Lower leg skin (tissue), 3 donors: ENCODE measurements around the gene CGB8.

Experiments
- POLR2A ChIP-seq, 2 donors: fragments of 450-650 bp; IDR thresholded peaks; one replicate each; pipeline ENCODE4 v1.6.1; 2016 to 2017; ENCODE audit warnings: antibody characterized with exemption in 2 of 2, mild to moderate bottlenecking in 1 of 2, moderate library complexity in 1 of 2
- TF ChIP-seq, protein P1 (sequence below), 3 donors: fragments of 450-650 bp; IDR thresholded peaks; one replicate each; pipeline ENCODE4 v1.5.1; 2016; ENCODE audit warnings: antibody characterized with exemption in 3 of 3, mild to moderate bottlenecking in 3 of 3, moderate library complexity in 2 of 3

DNA sequence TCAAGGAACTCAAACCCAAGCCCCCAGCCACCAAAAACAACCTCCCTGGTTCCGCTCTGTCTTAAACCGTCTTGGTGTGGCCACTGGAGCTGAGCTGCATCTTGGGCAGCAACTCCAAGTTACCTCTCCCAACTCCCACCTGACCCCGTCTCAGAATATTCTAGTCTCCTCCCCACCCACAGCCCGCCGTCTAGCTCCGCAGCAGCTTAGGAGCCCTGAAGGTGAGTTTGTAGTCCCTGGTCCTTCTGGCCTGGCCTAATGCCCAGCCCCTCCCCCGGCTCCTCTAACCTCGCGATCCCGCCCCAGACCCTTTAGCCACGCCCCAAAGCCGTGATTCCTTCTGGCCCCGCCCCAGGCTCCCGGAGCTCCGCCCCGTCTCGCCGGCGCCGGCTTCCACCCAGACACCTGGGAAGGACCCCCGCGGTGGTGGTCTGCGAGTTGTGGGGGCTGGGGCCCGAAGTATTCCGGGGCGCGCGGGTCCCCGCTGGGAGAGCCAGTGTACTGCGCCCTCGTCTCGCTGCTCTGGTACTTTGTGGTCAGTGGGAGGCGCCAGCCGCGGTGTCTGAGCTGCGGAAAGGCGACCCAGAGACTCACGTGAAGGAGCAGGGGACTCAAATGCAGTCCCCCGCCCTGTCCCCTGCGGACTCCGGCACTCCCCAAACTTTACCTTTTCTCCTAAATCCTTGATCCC lies 29.5 kb downstream of the CGB8 start:
- TF ChIP-seq, protein P1, sequence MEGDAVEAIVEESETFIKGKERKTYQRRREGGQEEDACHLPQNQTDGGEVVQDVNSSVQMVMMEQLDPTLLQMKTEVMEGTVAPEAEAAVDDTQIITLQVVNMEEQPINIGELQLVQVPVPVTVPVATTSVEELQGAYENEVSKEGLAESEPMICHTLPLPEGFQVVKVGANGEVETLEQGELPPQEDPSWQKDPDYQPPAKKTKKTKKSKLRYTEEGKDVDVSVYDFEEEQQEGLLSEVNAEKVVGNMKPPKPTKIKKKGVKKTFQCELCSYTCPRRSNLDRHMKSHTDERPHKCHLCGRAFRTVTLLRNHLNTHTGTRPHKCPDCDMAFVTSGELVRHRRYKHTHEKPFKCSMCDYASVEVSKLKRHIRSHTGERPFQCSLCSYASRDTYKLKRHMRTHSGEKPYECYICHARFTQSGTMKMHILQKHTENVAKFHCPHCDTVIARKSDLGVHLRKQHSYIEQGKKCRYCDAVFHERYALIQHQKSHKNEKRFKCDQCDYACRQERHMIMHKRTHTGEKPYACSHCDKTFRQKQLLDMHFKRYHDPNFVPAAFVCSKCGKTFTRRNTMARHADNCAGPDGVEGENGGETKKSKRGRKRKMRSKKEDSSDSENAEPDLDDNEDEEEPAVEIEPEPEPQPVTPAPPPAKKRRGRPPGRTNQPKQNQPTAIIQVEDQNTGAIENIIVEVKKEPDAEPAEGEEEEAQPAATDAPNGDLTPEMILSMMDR (IDR thresholded peaks at IDR 0.05), result no peak
- TF ChIP-seq POLR2A (IDR thresholded peaks at IDR 0.05), result no peak
